MCF 10A (cell line): ENCODE data around the gene RPH3AL. TPM values are rescaled to one million over a fixed set of nuclear protein-coding genes. Genes with fewer than 3 reads are reported as not detected.
"Not testable (repeated sequence)": the region's sequence is repeated elsewhere in the genome, so short reads cannot be mapped to it uniquely, and the experiment has no call there.

Source experiments
- BruUV-seq: library from RNA; stranded (reverse); fragments of 400-500 nt; replicated peaks from 2 replicates; lab custom pipeline; 2021; lab: Mats Ljungman, UMichigan
- CTCF ChIA-PET: fragments of 300-600 bp; sonication (Branson Sonifier 250); formaldehyde crosslinking; extraction: SDS; loops from one replicate; lab custom pipeline; 2021; ENCODE audit warnings: antibody characterized with exemption, inconsistent platforms; lab: Yijun Ruan, JAX
- POLR2A ChIA-PET: fragments of 300-600, 350-650 bp; sonication (Branson Sonifier 250); formaldehyde crosslinking; extraction: SDS; loops from one replicate; lab custom pipeline; 2020; ENCODE audit warnings: antibody characterized with exemption, inconsistent platforms; lab: Yijun Ruan, JAX
- DNase-seq: peaks from one replicate; pipeline ENCODE4 v3.0.0-alpha.2; 2018; ENCODE audit not compliant: unreplicated experiment
- H3K27ac Mint-ChIP-seq: one replicate; pipeline ENCODE4 v1.8.0; 2022; ENCODE audit warnings: mild to moderate bottlenecking, low read depth, mixed read lengths; ENCODE audit not compliant: unreplicated experiment
- H3K27me3 Mint-ChIP-seq: one replicate; pipeline ENCODE4 v1.8.0; 2022; ENCODE audit warnings: mixed read lengths; ENCODE audit not compliant: insufficient read depth, unreplicated experiment
- H3K36me3 Mint-ChIP-seq: one replicate; pipeline ENCODE4 v1.8.0; 2022; ENCODE audit warnings: mild to moderate bottlenecking, moderate library complexity, mixed read lengths; ENCODE audit not compliant: insufficient read depth, unreplicated experiment
- H3K4me1 Mint-ChIP-seq: one replicate; pipeline ENCODE4 v1.8.0; 2022; ENCODE audit warnings: mixed read lengths; ENCODE audit not compliant: insufficient read depth, unreplicated experiment
- H3K4me3 Mint-ChIP-seq: one replicate; pipeline ENCODE4 v1.8.0; 2022; ENCODE audit warnings: mild to moderate bottlenecking, moderate library complexity, mixed read lengths; ENCODE audit not compliant: unreplicated experiment
- H3K9me3 Mint-ChIP-seq: one replicate; pipeline ENCODE4 v1.8.0; 2022; ENCODE audit warnings: mixed read lengths; ENCODE audit not compliant: unreplicated experiment
- CTCF ChIP-seq: fragments of 200-600 bp; IDR thresholded peaks from one replicate; pipeline ENCODE4 v1.8.0; 2022; ENCODE audit warnings: antibody characterized with exemption, mild to moderate bottlenecking; ENCODE audit not compliant: unreplicated experiment
- intact Hi-C: fragments of 100-400 bp; cut with micrococcal nuclease; formaldehyde crosslinking; loops from 2 replicates; pipeline ENCODE4 v1.14.1; 2022
- total RNA-seq: library from RNA; stranded (reverse); gene quantifications from 2 replicates; pipeline ENCODE4 v1.2.3, GENCODE V29; 2022

Gene RPH3AL
- total RNA-seq, 1 experiment from 2014 or later: 0.89 TPM

GRCh38 chr17:216625-217024, 136.0 kb downstream of the RPH3AL start:
- ChIA-PET CTCF (no interaction called here), POLR2A (no interaction called here)
- no peak for TF ChIP-seq CTCF
- H3K4me3 Mint-ChIP-seq: no peak overlapping the region
- peaks cover 5% of the 10 kb centered on the region for H3K27me3 Mint-ChIP-seq
- BruUV-seq: no TSS peak
- intact Hi-C loops: no loop called here
- H3K36me3 Mint-ChIP-seq: no peaks in the 10 kb centered on the region
- H3K9me3 Mint-ChIP-seq: no peaks in the 10 kb centered on the region
- H3K27ac Mint-ChIP-seq: no peak overlapping the region
- no peak for DNase-seq
- no peaks in the 10 kb centered on the region for H3K4me1 Mint-ChIP-seq

- intact Hi-C loops, DNase-seq, H3K27ac Mint-ChIP-seq, CTCF ChIA-PET, H3K36me3 Mint-ChIP-seq, H3K4me3 Mint-ChIP-seq, BruUV-seq, H3K4me1 Mint-ChIP-seq, POLR2A ChIA-PET, H3K9me3 Mint-ChIP-seq: not testable (repeated sequence)
- H3K27me3 Mint-ChIP-seq: peaks cover 13% of the 10 kb centered on the region
Observed at GRCh38 chr17:215563-216478, 136.8 kb downstream of the RPH3AL start.

- ChIA-PET CTCF (no interaction called here), POLR2A (no interaction called here)
- Mint-ChIP-seq H3K4me1 (no peaks in the 10 kb centered on the region), H3K4me3 (no peak overlapping the region), H3K27ac (no peak overlapping the region), H3K36me3 (no peaks in the 10 kb centered on the region), H3K27me3 (peaks cover 19% of the 10 kb centered on the region), H3K9me3 (no peaks in the 10 kb centered on the region)
- DNase-seq: no peak
- no peak for TF ChIP-seq CTCF
- intact Hi-C loops: no loop called here
- no TSS peak for BruUV-seq
Observed at GRCh38 chr17:214881-215331, 137.7 kb downstream of the RPH3AL start.

GRCh38 chr17:213286-214105, 139.1 kb downstream of the RPH3AL start:
- Mint-ChIP-seq H3K4me3 (no peak overlapping the region), H3K4me1 (peaks cover 4% of the 10 kb centered on the region), H3K9me3 (peaks cover 7% of the 10 kb centered on the region), H3K27me3 (peaks cover 19% of the 10 kb centered on the region), H3K27ac (no peak overlapping the region), H3K36me3 (no peaks in the 10 kb centered on the region)
- BruUV-seq: no TSS peak
- CTCF ChIA-PET: interaction anchor here (0.6 kb wide), 1 partner anchor 487 kb away, joined by 3 read pairs; no protein-coding TSS in a partner anchor
- POLR2A ChIA-PET: no interaction called here
- TF ChIP-seq CTCF: no peak
- intact Hi-C loops: no loop called here
- no peak for DNase-seq
